ENCODE results near the gene SERTAD1. TPM values are rescaled to one million over a fixed set of nuclear protein-coding genes. Genes with fewer than 3 reads are reported as not detected.
A peak's percentile ranks its signal among the peaks of the same experiment; 100 is the strongest.

Gene SERTAD1
- total and polyA plus RNA-seq, 2 of the 8 experiments (the other 6 are each of a cell fraction or from before 2014, with no cell fraction given): 5.4 to 6.6 TPM

- TF ChIP-seq ATF2 (IDR thresholded peaks at IDR 0.05; ENCODE audit: low read length): no peak
- no peak for TF ChIP-seq SRF (IDR thresholded peaks at IDR 0.05; ENCODE audit: low read depth, low read length)
- no peak for TF ChIP-seq SP4 (IDR thresholded peaks at IDR 0.05; ENCODE audit: low read length)
- no peak for TF ChIP-seq CHD1 (IDR thresholded peaks at IDR 0.05; ENCODE audit: low read depth, low read length)
- no peak for TF ChIP-seq JUN (IDR thresholded peaks at IDR 0.05; ENCODE audit: low read depth, low read length)
- peak; percentile 86 for TF ChIP-seq YY1 (IDR thresholded peaks at IDR 0.05; ENCODE audit: low read depth, low read length)
- TF ChIP-seq CTBP2 (IDR thresholded peaks at IDR 0.05; ENCODE audit: borderline replicate concordance, insufficient read depth, insufficient read length, low read length): no peak
- TF ChIP-seq NRF1 (IDR thresholded peaks at IDR 0.05; ENCODE audit: low read depth, low read length): no peak
- TF ChIP-seq CBX5 (IDR thresholded peaks at IDR 0.05; ENCODE audit: low read depth, low read length): no peak
- no peak for TF ChIP-seq EP300 (IDR thresholded peaks at IDR 0.05; ENCODE audit: borderline replicate concordance in 1 of 2, low read depth in 2 of 2, low read length in 2 of 2)
- TF ChIP-seq MAFK (IDR thresholded peaks at IDR 0.05; ENCODE audit: low read depth, low read length): no peak
- TF ChIP-seq GTF2F1 (IDR thresholded peaks at IDR 0.05; ENCODE audit: borderline replicate concordance, low read depth, low read length): no peak
- no peak for TF ChIP-seq CREB1 (IDR thresholded peaks at IDR 0.05)
- no peak for TF ChIP-seq JUND (IDR thresholded peaks at IDR 0.05; ENCODE audit: low read length)
- TF ChIP-seq BACH1 (IDR thresholded peaks at IDR 0.05; ENCODE audit: low read length): no peak
- TF ChIP-seq RFX5 (IDR thresholded peaks at IDR 0.05; ENCODE audit: borderline replicate concordance, low read depth, low read length): no peak
- no peak for TF ChIP-seq KDM5A (IDR thresholded peaks at IDR 0.05; ENCODE audit: low read length)
- no peak for TF ChIP-seq EZH2 (IDR thresholded peaks at IDR 0.05; ENCODE audit: low read depth, low read length, severe bottlenecking)
- no peak for TF ChIP-seq FOSL1 (IDR thresholded peaks at IDR 0.05; ENCODE audit: insufficient read depth, low read depth, low read length)
- TF ChIP-seq SIX5 (IDR thresholded peaks at IDR 0.05; ENCODE audit: low read depth, low read length): no peak
- TF ChIP-seq POU5F1 (IDR thresholded peaks at IDR 0.05; ENCODE audit: low read depth, low read length): no peak
- TF ChIP-seq MAX (IDR thresholded peaks at IDR 0.05): no peak
- TF ChIP-seq NANOG (IDR thresholded peaks at IDR 0.05; ENCODE audit: insufficient read depth, low read depth, low read length, poor library complexity, severe bottlenecking): no peak
- TF ChIP-seq BRCA1 (IDR thresholded peaks at IDR 0.05; ENCODE audit: low read depth, low read length): no peak
Observed at GRCh38 chr19:40433391-40434216, 7.8 kb upstream of the SERTAD1 start (continued).
